GM19395 (cell line): ENCODE data around the gene CDHR3.

Source experiments
- ATAC-seq: cut with Tn5 transposase; IDR thresholded peaks from one replicate; pipeline ENCODE4 v1.9.1; 2021; ENCODE audit warnings: mild to moderate bottlenecking, moderate library complexity; ENCODE audit not compliant: unreplicated experiment

The CDHR3 gene

GRCh38 chr7:106080300-106080987 lies 117.4 kb downstream of the CDHR3 start:
- ATAC-seq = no peak

DNA sequence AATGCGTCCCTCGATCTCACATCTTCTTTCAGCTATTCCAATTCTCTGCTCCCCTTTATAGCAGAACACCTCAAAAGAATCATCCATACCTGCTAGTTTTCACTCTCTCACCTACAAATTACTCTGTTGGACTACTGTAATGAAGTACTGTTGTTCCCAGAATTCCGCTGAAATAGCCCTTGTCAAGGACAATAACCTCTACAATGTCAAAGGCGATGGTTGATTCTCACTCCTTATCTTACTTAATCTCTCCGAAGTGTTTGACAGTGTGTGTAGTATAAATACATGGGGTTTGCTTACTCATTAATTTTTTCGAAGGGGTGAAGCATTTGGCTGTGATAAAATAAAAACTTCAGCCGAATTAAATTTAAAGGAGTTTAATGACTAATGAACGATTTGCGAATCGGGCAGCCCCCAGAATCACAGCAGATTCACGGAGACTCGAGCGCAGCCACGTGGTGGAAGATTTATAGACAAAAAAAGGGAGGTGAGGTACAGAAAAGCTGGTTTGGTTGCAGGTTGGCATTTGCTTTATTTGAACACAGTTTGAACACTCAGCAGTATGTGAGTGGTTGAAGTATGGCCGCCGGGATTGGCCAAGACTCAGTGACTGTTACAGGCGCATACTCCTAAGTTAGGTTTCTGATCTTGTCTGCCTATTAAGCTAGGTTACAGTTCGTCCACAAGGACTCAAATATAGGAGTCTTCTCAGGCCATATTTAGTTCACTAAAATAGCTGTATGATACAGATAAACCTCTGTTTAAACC lies 119.2 kb downstream of the CDHR3 start:
- no peak for ATAC-seq
